DMS153 treated with DMSO at 0.1 percent for 48 hours (cell line): ENCODE data around the gene P2RX3.
"Not testable (repeated sequence)": the region's sequence is repeated elsewhere in the genome, so short reads cannot be mapped to it uniquely, and the experiment has no call there.

Source experiments
- DNase-seq: peaks from one replicate; lab custom pipeline; 2025; ENCODE audit not compliant: unreplicated experiment; lab: John Stamatoyannopoulos, UW

Gene P2RX3

DNA sequence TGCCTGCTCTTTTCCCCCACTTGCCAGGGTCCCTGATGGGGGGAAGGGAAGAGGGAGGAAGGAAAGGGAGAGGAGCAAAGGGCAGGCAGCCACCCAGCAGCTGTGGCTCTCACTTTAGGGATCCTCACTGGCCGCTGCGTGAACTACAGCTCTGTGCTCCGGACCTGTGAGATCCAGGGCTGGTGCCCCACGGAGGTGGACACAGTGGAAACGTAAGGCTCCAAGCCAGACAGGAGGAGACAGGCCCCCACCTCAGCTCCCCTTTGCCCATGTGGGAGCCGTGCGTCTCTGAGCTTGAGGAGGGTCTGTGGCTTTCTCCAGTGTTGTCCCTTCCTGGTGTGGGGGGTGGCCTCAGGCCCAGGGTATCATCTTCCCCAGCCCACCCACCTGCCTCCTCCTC is 9.9 kb downstream of the P2RX3 start:
- no peak for DNase-seq

- no peak for DNase-seq
Measured at GRCh38 chr11:57348636-57349313, 10.6 kb downstream of the P2RX3 start.

DNA sequence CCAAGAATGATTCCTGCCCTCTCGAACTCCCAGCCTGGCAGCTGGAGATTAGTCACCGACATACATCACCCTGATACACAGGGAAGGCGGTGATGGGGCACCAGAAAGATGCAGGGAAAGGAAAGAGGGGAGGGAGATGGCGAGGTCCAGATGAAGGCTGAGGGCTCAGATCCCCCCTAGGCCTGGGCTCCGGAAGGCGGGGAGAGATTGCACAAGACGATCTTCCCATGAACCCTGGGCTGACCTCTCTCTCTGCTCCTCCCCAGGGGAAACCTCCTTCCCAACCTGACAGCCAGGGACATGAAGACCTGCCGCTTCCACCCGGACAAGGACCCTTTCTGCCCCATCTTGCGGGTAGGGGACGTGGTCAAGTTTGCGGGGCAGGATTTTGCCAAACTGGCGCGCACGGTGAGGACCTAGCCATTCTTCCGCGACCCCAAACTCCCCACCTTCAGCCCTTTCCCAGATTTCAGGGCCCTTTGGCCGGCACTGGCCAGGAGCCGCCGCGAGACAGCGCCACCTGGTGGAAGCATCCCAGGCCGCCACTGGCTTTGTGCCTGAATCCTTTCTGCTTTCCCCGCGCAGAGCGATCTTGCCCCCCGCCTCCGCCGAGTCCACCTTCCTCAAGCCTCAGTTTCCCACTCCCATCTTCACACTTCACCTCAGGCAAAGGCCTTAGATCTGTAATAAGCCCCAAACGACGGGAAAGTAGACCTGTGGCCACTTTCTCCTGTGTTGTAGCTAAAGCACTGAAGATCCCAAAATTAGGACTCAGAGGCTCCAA is 11.5 kb downstream of the P2RX3 start:
- DNase-seq: no peak

DNA sequence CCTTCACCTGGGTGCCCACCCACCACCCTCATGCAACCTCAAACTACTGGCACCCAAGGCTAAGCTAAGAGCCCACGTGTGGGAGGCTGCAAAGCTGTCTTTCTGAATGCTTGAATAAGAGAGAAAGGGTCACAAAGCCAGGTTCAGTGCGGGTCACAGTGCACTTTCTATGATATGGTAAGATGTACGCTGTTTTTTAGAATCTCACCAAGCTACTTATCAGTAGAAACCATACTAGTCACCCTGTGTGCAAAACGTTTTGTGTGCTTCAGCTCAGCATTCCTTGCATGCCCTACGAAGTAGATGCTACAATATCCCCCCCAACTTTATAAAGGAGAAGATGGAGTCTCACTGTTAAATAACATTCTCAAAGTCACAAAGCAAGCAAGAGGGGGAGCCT is 14.9 kb downstream of the P2RX3 start:
- DNase-seq: no peak

- DNase-seq: no peak
Measured at GRCh38 chr11:57353446-57353845, 15.3 kb downstream of the P2RX3 start.

DNA sequence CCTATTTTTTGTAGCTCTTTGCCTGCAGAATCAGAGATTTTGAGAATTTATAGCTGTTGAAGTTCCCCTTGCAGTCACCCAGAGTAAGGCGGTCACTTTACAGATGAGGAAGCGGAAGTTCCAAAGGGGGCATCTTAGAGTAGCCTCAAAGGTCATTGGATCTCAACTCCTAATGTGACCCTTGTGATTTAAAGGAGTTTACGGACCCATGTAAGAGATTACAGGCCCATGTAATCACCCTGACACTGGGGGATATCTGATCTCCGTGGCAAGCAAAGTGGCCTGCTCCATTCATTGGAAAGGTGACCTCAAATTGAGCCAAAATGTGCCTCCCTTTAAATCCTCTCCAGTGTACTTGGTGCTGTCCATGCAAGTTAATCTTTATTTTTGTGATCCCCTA is 15.7 kb downstream of the P2RX3 start:
- no peak for DNase-seq

- DNase-seq: no peak
Measured at GRCh38 chr11:57354699-57355098, 16.5 kb downstream of the P2RX3 start.

DNA sequence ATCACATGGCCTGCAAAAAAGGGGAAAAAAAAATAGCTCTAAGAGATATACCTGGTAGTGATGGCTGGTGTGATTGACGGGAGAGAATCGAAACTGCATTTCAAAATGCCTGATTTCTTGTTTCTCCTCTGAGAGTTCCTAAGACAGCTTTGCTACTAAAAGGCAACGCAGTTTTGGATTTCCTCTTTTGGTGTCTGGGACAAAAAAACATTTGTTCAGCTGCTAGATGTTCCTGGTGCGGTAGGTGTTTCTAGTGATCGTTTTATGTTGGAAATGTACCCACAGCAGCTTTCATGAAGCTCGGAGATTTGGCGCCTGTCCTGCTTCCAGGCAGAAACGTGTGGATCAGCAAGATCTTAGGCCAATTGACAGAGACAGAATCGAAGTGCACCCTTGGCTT is 18.1 kb downstream of the P2RX3 start:
- DNase-seq: no peak

DNA sequence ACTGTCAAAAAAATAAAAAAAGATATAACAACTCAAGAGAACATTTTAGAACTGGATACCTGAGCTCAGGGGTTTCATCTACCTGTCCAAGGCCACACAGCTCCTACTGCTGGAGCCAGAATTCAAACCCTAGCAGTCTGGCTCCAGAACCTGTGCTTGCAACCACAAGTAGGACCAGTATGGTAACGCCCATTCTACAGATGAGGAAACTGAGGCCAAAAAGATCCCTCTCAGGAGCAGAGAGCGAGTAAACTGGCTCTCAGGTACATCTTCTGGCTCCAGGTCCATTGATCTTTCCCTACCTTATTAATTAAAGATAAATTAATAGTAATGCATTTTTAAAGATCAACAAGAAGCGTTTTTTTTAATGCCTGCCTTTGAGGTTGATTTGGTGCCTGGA is 19.2 kb downstream of the P2RX3 start:
- DNase-seq: no peak

DNA sequence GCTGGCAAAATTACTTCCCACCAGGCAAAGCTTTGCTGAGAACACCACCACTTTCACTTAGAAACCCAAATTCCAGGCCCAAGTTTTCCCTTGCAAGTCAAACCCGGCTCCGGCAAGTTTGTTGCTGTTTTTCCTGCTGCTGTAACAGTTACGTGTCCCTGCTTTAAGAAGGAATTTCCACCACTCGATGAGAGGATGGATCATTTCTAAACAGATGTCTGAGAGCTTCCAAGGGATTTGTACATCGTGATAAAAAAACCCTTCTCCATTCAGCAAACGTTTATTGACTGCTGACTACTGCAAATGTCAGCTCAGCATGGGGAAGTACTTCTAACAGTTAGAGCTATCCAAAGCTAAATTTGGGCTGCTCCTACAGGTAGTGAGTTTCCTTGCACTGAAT is 19.7 kb downstream of the P2RX3 start:
- DNase-seq: no peak

GRCh38 chr11:57358543-57358961 is 20.4 kb downstream of the P2RX3 start:
- no peak for DNase-seq

- DNase-seq: no peak
Measured at GRCh38 chr11:57358991-57359390, 20.8 kb downstream of the P2RX3 start.

- DNase-seq: no peak
Measured at GRCh38 chr11:57359396-57359795, 21.2 kb downstream of the P2RX3 start.

DNA sequence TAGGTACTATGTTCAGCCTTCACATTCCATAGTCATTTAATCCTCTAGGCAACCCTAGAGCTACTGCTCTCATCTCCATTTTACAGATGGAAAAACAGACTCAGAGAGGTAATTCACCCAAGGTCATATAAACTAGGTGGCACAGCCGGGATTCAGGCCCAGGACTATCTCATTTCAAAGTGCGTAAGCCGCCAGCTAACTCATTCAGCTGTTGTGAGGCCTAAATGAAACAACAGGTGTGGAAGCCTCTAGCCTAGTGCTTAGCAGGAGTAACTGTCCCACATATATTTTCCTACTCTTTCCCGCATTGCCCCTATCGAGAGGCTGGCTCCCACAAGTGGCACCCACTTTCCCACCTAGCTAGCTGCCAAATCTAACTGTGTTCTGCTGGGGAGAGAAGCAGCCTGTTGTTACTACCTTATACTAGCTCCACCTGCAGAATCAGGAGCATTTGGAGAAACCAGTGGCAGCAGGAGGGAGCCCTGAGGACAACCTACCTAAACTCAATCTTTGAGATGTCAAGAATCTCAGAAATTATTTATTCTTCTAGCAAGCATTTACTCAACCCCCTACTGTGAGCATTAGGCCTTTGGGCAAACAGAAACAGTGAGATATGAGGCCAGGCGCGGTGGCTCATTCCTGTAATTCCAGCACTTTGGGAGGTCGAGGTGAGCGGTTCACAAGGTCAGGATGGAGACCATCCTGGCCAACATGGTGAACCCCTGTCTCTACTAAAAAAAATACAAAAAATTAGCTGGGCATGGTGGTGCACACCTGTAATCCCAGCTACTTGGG is 21.9 kb downstream of the P2RX3 start:
- DNase-seq: no peak

DNA sequence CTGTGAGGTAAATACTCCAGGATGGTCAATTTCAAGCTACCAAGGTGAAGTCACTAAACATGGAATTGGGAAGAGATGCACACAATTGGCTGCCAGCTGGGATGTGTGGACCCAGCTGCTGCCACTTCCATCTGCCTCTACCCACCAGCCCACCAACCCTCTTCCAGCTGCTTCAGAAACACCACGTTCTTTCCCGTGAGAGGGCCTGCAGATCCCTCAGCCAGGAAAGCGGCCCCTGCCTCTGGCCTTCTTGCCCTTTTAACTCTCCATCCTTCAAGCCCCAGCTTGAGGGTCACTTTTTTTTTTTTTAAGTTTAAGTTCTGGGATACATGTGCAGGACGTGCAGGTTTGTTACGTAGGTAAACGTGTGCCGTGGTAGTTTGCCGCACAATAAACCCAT is 22.8 kb downstream of the P2RX3 start:
- no peak for DNase-seq

DNA sequence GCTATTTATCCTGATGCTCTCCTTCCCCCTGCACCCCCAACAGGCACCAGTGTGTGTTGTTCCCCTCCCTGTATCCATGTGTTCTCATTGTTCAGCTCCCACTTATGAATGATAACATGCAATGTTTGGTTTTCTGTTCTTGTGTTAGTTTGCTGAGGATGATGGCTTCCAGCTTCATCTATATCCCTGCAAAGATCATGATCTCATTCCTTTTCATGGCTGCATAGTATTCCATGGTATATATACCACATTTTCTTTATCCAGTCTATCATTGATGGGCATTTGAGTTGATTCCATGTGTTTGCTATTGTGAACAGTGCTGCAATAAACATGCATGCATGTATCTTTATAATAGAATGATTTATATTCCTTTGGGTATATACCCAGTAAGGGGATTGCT is 23.3 kb downstream of the P2RX3 start:
- not testable (repeated sequence) for DNase-seq

- no peak for DNase-seq
Measured at GRCh38 chr11:57361926-57362325, 23.8 kb downstream of the P2RX3 start.

DNA sequence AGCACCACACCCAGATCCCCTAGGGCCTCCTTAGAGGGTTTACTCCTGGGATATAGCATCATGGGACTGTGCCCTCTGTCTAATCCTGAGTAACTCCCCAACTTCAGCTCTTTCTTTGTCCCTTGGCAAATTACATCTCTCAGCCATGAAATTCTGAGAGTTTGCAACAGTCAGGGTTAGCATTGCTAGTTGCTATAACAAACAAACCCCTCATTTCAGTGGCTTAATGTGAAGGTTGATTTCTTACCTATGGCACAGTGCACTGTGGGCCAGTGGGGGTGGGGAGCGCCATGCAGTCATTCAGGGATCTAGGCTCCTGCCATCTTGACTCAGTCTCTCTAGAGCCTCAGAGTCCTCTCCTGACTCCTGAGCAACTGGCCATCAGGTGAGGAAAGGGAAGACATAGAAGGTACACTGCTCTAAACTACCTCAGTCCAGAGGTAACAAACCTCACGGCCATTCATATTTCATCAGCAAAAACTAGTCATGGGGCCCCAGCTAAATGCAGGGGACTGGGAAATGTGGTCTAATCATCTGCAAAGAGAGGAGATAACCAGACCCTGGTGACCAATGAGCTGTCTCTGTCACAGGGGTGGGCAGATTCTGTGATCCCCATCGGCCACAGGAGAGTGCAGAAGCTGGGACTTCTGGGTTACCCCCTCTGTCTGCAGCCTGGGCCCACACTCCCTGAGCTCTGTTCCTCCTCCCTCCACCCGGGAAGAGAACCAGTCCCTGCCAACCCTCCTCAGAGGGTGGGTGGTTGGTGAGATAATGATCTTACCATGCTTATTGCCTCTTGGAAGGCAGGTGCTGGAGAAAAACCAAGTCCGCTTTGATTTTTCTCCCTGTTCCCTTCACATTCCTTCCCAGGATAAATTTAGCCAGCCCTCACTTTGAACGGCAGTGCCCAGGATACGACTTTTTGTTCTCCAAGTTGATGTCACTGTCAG is 25.3 kb downstream of the P2RX3 start:
- DNase-seq: no peak

DNA sequence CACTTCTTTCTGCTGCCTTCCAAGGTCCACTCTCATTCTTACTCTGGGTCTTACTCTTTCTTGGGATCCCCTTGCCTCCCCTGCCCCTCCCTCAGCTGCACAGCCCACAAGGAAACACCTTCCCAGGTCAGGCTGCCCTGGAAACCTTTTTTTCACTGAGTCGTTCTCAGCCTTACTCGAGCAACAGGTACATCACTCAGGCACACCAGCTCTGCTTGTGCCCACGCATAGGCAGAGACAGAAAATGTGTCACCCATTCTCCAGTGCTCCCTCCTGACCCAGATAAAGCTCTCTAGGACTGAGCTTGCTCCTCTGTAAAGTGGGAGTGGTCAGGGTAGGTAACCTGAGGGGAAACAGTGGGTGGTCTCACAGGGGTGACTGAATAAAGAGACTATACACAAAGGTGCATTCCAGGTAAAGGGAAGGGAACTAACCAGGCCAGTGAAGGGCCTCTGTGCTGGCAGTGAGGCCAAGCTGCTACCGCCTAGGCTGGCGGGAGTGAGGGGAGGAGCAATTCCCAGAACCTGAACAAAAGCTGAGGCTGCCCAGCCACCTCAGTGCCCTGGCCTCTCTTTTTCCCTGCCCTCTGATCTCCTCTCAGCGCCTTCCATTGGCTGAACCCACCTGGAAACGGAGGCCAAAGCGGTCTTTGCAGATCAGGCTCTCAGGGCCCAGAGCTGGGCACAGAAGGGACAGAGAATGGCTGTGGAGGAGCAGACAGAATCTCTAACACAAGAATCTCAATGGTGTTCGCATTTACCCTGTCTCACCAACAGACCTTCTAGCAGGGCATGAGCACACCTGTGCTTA is 26.9 kb downstream of the P2RX3 start:
- DNase-seq: no peak
